K562 (cell line): ENCODE data around the gene NPC1. TPM values are rescaled to one million over a fixed set of nuclear protein-coding genes. Genes with fewer than 3 reads are reported as not detected.

ENCODE experiments used
- DACH1 ChIP-seq: fragments of 450-650 bp; IDR thresholded peaks from 2 replicates; pipeline ENCODE4 v1.6.1; 2018; ENCODE audit not compliant: partially characterized antibody
- ERF ChIP-seq: fragments of 450-650 bp; formaldehyde crosslinking; IDR thresholded peaks from 2 replicates; pipeline ENCODE4 v1.4.0; 2020; ENCODE audit warnings: mild to moderate bottlenecking, mixed read lengths
- KLF6 ChIP-seq: fragments of 250-450 bp; sonication (Bioruptor Pico); IDR thresholded peaks from 2 replicates; pipeline ENCODE4 v1.4.0; 2020; ENCODE audit warnings: mild to moderate bottlenecking, moderate library complexity, borderline replicate concordance
- NR2F6 ChIP-seq: fragments of 450-650 bp; formaldehyde crosslinking; IDR thresholded peaks from 2 replicates; pipeline ENCODE4 v1.4.0; 2020; ENCODE audit warnings: mild to moderate bottlenecking
- SMC3 ChIP-seq: conservative IDR thresholded peaks from 2 replicates; pipeline ENCODE4 v1.6.1; 2011; ENCODE audit warnings: low read depth, low read length, improper control_type of control experiment; ENCODE audit not compliant: insufficient read depth
- WHSC1 ChIP-seq: IDR thresholded peaks from one replicate; pipeline ENCODE4 v1.6.1; 2012; ENCODE audit warnings: low read length, control low read depth, inconsistent platforms
- ZNF431 ChIP-seq: sonication (generic); formaldehyde crosslinking; IDR thresholded peaks from 2 replicates; pipeline ENCODE4 v1.8.0; 2022; ENCODE audit warnings: mild to moderate bottlenecking, missing genetic modification reagents
- ZNF507 ChIP-seq: conservative IDR thresholded peaks from 2 replicates; pipeline ENCODE4 v1.6.1; 2017; ENCODE audit warnings: missing genetic modification characterization, missing compliant biosample characterization
- ZNF766 ChIP-seq: fragments of 200-800 bp; sonication (Bioruptor generic); conservative IDR thresholded peaks from 2 replicates; pipeline ENCODE4 v1.6.1; 2016; ENCODE audit warnings: missing genetic modification characterization, missing compliant biosample characterization
- polyA plus RNA-seq, 8 experiments: library from polyadenylated mRNA; depleted of rRNA in 4 of 8; stranded (reverse) in 5 of 8; unstranded in 3 of 8; fragments of >200 nt; fragmentation: Nextera tagmentation in 2 of 8; fragmentation: Illumina TruSeq in 1 of 8; extraction: Ambion mirVana in 2 of 8; extraction: Trizol in 1 of 8; gene quantifications; 2 replicates each; pipeline versions ENCODE4 v1.2.1 to v1.2.3, GENCODE V29; 2011 to 2014; ENCODE audit warnings: inconsistent platforms in 1 of 8, missing spikeins in 1 of 8
- total RNA-seq, 7 experiments: library from RNA; depleted of rRNA in 6 of 7; stranded (reverse); fragments of >200 nt in 6 of 7; fragmentation: Illumina TruSeq in 2 of 7; extraction: Trizol in 2 of 7; gene quantifications; 2 replicates each; pipeline versions ENCODE4 v1.2.1 to v1.2.3, GENCODE V29; 2011 to 2021; ENCODE audit warnings: low replicate concordance in 1 of 7
- TF ChIP-seq, protein P1 (sequence below): fragments of 450-650 bp; formaldehyde crosslinking; IDR thresholded peaks from 2 replicates; pipeline ENCODE4 v1.4.0; 2020; ENCODE audit warnings: mild to moderate bottlenecking, moderate library complexity
- TF ChIP-seq, protein P2 (sequence below): sonication (generic); formaldehyde crosslinking; IDR thresholded peaks from 2 replicates; pipeline ENCODE4 v1.8.1; 2022; ENCODE audit warnings: missing genetic modification reagents
- TF ChIP-seq, protein P3 (sequence below): fragments of 200-600 bp; sonication (generic); IDR thresholded peaks from one replicate; pipeline ENCODE4 v1.6.1; 2012; ENCODE audit warnings: mild to moderate bottlenecking, low read depth, low read length, inconsistent platforms

The NPC1 gene
- total and polyA plus RNA-seq, 9 of the 15 experiments (the other 6 are each of a cell fraction or from before 2014, with no cell fraction given): 17.1 to 45.9 (median 27.6) TPM

DNA sequence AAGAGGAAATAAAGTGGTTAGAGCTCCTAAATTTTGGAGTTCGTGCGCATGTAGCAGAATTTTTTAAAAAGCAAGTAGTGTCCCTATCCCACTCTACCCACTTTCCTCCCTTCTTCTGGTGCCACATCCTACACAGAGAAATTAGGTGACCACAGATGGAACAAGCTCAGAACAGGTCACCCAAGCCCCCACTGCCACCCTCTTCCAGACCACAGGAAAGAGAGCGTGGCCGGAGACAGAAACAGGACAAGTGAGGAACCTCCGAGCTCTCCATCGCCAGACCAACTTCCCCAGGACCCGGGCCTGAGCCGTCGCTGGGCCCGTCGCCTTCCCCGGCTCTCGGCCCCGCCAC, 433 bp downstream of the NPC1 start (continued):
- TF ChIP-seq WHSC1 (no peak), SMC3 (no peak), ZNF431 (CRISPR knock-in tag) (0 out of 2 replicates have a peak, but pooled peaks have one; percentile 32), ZNF507 (tag) (no peak), DACH1 (no peak), NR2F6 (0 out of 2 replicates have a peak, but pooled peaks have one; percentile 59), ERF (CRISPR knock-in tag) (0 out of 2 replicates have a peak, but pooled peaks have one; percentile 55), KLF6 (CRISPR knock-in tag) (0 out of 2 replicates have a peak, but pooled peaks have one; percentile 47), ZNF766 (no peak)
- TF ChIP-seq, protein P1, sequence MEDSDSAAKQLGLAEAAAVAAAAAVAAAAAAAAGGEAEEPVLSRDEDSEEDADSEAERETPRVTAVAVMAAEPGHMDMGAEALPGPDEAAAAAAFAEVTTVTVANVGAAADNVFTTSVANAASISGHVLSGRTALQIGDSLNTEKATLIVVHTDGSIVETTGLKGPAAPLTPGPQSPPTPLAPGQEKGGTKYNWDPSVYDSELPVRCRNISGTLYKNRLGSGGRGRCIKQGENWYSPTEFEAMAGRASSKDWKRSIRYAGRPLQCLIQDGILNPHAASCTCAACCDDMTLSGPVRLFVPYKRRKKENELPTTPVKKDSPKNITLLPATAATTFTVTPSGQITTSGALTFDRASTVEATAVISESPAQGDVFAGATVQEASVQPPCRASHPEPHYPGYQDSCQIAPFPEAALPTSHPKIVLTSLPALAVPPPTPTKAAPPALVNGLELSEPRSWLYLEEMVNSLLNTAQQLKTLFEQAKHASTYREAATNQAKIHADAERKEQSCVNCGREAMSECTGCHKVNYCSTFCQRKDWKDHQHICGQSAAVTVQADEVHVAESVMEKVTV (CRISPR knock-in tag): 0 out of 2 replicates have a peak, but pooled peaks have one; percentile 31
- TF ChIP-seq, protein P2, sequence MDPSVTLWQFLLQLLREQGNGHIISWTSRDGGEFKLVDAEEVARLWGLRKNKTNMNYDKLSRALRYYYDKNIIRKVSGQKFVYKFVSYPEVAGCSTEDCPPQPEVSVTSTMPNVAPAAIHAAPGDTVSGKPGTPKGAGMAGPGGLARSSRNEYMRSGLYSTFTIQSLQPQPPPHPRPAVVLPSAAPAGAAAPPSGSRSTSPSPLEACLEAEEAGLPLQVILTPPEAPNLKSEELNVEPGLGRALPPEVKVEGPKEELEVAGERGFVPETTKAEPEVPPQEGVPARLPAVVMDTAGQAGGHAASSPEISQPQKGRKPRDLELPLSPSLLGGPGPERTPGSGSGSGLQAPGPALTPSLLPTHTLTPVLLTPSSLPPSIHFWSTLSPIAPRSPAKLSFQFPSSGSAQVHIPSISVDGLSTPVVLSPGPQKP (CRISPR knock-in tag): 0 out of 2 replicates have a peak, but pooled peaks have one; percentile 40
- TF ChIP-seq, protein P3, sequence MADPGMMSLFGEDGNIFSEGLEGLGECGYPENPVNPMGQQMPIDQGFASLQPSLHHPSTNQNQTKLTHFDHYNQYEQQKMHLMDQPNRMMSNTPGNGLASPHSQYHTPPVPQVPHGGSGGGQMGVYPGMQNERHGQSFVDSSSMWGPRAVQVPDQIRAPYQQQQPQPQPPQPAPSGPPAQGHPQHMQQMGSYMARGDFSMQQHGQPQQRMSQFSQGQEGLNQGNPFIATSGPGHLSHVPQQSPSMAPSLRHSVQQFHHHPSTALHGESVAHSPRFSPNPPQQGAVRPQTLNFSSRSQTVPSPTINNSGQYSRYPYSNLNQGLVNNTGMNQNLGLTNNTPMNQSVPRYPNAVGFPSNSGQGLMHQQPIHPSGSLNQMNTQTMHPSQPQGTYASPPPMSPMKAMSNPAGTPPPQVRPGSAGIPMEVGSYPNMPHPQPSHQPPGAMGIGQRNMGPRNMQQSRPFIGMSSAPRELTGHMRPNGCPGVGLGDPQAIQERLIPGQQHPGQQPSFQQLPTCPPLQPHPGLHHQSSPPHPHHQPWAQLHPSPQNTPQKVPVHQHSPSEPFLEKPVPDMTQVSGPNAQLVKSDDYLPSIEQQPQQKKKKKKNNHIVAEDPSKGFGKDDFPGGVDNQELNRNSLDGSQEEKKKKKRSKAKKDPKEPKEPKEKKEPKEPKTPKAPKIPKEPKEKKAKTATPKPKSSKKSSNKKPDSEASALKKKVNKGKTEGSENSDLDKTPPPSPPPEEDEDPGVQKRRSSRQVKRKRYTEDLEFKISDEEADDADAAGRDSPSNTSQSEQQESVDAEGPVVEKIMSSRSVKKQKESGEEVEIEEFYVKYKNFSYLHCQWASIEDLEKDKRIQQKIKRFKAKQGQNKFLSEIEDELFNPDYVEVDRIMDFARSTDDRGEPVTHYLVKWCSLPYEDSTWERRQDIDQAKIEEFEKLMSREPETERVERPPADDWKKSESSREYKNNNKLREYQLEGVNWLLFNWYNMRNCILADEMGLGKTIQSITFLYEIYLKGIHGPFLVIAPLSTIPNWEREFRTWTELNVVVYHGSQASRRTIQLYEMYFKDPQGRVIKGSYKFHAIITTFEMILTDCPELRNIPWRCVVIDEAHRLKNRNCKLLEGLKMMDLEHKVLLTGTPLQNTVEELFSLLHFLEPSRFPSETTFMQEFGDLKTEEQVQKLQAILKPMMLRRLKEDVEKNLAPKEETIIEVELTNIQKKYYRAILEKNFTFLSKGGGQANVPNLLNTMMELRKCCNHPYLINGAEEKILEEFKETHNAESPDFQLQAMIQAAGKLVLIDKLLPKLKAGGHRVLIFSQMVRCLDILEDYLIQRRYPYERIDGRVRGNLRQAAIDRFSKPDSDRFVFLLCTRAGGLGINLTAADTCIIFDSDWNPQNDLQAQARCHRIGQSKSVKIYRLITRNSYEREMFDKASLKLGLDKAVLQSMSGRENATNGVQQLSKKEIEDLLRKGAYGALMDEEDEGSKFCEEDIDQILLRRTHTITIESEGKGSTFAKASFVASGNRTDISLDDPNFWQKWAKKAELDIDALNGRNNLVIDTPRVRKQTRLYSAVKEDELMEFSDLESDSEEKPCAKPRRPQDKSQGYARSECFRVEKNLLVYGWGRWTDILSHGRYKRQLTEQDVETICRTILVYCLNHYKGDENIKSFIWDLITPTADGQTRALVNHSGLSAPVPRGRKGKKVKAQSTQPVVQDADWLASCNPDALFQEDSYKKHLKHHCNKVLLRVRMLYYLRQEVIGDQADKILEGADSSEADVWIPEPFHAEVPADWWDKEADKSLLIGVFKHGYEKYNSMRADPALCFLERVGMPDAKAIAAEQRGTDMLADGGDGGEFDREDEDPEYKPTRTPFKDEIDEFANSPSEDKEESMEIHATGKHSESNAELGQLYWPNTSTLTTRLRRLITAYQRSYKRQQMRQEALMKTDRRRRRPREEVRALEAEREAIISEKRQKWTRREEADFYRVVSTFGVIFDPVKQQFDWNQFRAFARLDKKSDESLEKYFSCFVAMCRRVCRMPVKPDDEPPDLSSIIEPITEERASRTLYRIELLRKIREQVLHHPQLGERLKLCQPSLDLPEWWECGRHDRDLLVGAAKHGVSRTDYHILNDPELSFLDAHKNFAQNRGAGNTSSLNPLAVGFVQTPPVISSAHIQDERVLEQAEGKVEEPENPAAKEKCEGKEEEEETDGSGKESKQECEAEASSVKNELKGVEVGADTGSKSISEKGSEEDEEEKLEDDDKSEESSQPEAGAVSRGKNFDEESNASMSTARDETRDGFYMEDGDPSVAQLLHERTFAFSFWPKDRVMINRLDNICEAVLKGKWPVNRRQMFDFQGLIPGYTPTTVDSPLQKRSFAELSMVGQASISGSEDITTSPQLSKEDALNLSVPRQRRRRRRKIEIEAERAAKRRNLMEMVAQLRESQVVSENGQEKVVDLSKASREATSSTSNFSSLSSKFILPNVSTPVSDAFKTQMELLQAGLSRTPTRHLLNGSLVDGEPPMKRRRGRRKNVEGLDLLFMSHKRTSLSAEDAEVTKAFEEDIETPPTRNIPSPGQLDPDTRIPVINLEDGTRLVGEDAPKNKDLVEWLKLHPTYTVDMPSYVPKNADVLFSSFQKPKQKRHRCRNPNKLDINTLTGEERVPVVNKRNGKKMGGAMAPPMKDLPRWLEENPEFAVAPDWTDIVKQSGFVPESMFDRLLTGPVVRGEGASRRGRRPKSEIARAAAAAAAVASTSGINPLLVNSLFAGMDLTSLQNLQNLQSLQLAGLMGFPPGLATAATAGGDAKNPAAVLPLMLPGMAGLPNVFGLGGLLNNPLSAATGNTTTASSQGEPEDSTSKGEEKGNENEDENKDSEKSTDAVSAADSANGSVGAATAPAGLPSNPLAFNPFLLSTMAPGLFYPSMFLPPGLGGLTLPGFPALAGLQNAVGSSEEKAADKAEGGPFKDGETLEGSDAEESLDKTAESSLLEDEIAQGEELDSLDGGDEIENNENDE: no peak
